Keratinocyte (primary cell): ENCODE measurements around the gene KIAA1755. TPM values are rescaled to one million over a fixed set of nuclear protein-coding genes. Genes with fewer than 3 reads are reported as not detected.
"Not testable (repeated sequence)": the region's sequence is repeated elsewhere in the genome, so short reads cannot be mapped to it uniquely, and the experiment has no call there.

Source experiments
- DNase-seq: peaks from one replicate; pipeline ENCODE4 v3.0.0-alpha.2; 2011; ENCODE audit warnings: low read depth, missing footprints, low spot score
- FAIRE-seq: peaks from 2 replicates; lab custom pipeline; 2011; peaks lifted over from hg19 to GRCh38; lab: Jason Lieb, UNC
- H2AFZ ChIP-seq: 2 replicates; pipeline ENCODE4 v1.6.0; 2012; ENCODE audit warnings: low read length, control low read depth, inconsistent platforms; ENCODE audit not compliant: control insufficient read depth
- H3K27ac ChIP-seq: 2 replicates; pipeline ENCODE4 v1.5.1; 2011; ENCODE audit warnings: low read length; ENCODE audit not compliant: control insufficient read depth, insufficient read depth
- H3K27me3 ChIP-seq: 3 replicates; pipeline ENCODE4 v1.6.0; 2011; ENCODE audit warnings: low read length; ENCODE audit not compliant: control insufficient read depth, insufficient read depth; ENCODE audit errors: extremely low read depth
- H3K36me3 ChIP-seq, 2 experiments: 2 replicates in 1 of 2; 3 replicates in 1 of 2; pipeline ENCODE4 v1.5.1; 2011; ENCODE audit warnings: low read length in 2 of 2, mild to moderate bottlenecking in 1 of 2; ENCODE audit not compliant: control insufficient read depth in 2 of 2, insufficient read depth in 2 of 2; ENCODE audit errors: extremely low read depth in 1 of 2
- H3K4me1 ChIP-seq: 3 replicates; pipeline ENCODE4 v1.5.1; 2011; ENCODE audit warnings: low read length; ENCODE audit not compliant: control insufficient read depth, insufficient read depth; ENCODE audit errors: extremely low read depth
- H3K4me2 ChIP-seq: 3 replicates; pipeline ENCODE4 v1.6.0; 2011; ENCODE audit warnings: low read depth, low read length; ENCODE audit not compliant: control insufficient read depth, insufficient read depth; ENCODE audit errors: extremely low read depth
- H3K4me3 ChIP-seq, 3 experiments: fragments of 200-600 bp in 1 of 3; sonication (generic) in 1 of 3; 2 replicates in 2 of 3; 3 replicates in 1 of 3; pipeline ENCODE4 v1.5.1; 2011 to 2016; ENCODE audit warnings: low read length in 3 of 3, mild to moderate bottlenecking in 3 of 3, control low read depth in 2 of 3, inconsistent platforms in 1 of 3, low read depth in 1 of 3, mixed read lengths in 1 of 3, mixed run types in 1 of 3, moderate library complexity in 1 of 3; ENCODE audit not compliant: control insufficient read depth in 2 of 3, insufficient read depth in 2 of 3; ENCODE audit errors: extremely low read depth in 1 of 3
- H3K79me2 ChIP-seq: 2 replicates; pipeline ENCODE4 v1.6.0; 2012; ENCODE audit warnings: low read length; ENCODE audit not compliant: control insufficient read depth, insufficient read depth
- H3K9ac ChIP-seq: 3 replicates; pipeline ENCODE4 v1.6.0; 2011; ENCODE audit warnings: low read length; ENCODE audit not compliant: control insufficient read depth, insufficient read depth; ENCODE audit errors: extremely low read depth
- H3K9me1 ChIP-seq: 3 replicates; pipeline ENCODE4 v1.6.0; 2011; ENCODE audit warnings: low read length; ENCODE audit not compliant: control insufficient read depth, insufficient read depth; ENCODE audit errors: extremely low read depth
- H3K9me3 ChIP-seq: 2 replicates; pipeline ENCODE4 v1.5.1; 2012; ENCODE audit warnings: low read depth, low read length; ENCODE audit not compliant: control insufficient read depth
- H4K20me1 ChIP-seq: 3 replicates; pipeline ENCODE4 v1.6.0; 2011; ENCODE audit warnings: low read length; ENCODE audit not compliant: control insufficient read depth, insufficient read depth; ENCODE audit errors: extremely low read depth
- EZH2 ChIP-seq: IDR thresholded peaks from one replicate; pipeline ENCODE4 v1.6.1; 2012; ENCODE audit warnings: inconsistent platforms, mild to moderate bottlenecking, low read length, moderate library complexity
- dilution Hi-C: fragments of 300-500 bp; cut with MboI; formaldehyde crosslinking; loops from one replicate; pipeline ENCODE4 v1.7.0; 2020; ENCODE audit warnings: low sequenced_read_pairs; ENCODE audit not compliant: extremely low pct_ligation_motif_present
- polyA plus RNA-seq, 5 experiments: library from polyadenylated mRNA; depleted of rRNA in 3 of 5; stranded (reverse) in 3 of 5; stranded (forward) in 1 of 5; unstranded in 1 of 5; fragments of >200 nt; gene quantifications; 1 replicate in 1 of 5; 2 replicates in 3 of 5; 3 replicates in 1 of 5; pipeline versions ENCODE4 v1.2.1 to v1.2.3, GENCODE V29; 2011 to 2012; ENCODE audit warnings: missing spikeins in 2 of 5, low read depth in 1 of 5, low replicate concordance in 1 of 5
- TF ChIP-seq, protein P1 (sequence below), 3 experiments: IDR thresholded peaks in 1 of 3; conservative IDR thresholded peaks in 1 of 3; optimal IDR thresholded peaks in 1 of 3; 2 replicates in 2 of 3; 3 replicates in 1 of 3; pipeline versions ENCODE3 to v1.5.1; 2011; ENCODE audit warnings: low read length in 3 of 3, mild to moderate bottlenecking in 3 of 3, moderate library complexity in 2 of 3, control low read depth in 1 of 3, inconsistent platforms in 1 of 3; ENCODE audit not compliant: insufficient read depth in 2 of 3; ENCODE audit errors: extremely low read depth in 1 of 3

Gene KIAA1755
- polyA plus RNA-seq, 1 donor (not counting 4 experiments of a cell fraction or from before 2014, with no cell fraction given), result not detected

DNA sequence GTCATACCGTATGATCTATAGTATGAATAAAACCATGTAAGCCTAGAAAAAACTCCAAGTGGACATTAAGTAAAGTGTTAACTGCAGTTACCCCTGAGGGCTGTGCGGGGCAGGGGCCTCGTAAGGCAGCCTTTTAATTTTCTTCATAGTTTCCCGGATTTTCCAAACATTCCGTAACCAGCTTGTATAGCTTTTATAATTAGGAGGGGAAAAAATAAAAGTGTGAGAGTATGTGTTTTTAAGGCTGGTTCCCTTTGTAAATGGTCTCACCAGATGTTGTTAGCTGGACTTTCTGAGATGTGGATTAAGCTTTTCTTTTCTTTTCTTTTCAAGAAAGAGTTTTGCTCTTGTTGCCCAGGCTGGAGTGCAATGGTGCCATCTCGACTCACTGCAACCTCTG lies 7.0 kb downstream of the KIAA1755 start:
- no peaks in the 10 kb centered on the region for H3K9me3 ChIP-seq
- H3K4me2 ChIP-seq, result no peak overlapping the region
- no peaks in the 10 kb centered on the region for H3K36me3 ChIP-seq
- FAIRE-seq, result no peak
- H2AFZ ChIP-seq, result no peak overlapping the region
- no peak overlapping the region for H3K9ac ChIP-seq
- no peaks in the 10 kb centered on the region for H3K9me1 ChIP-seq
- H3K79me2 ChIP-seq, result no peaks in the 10 kb centered on the region
- no peak for DNase-seq
- H4K20me1 ChIP-seq, result no peaks in the 10 kb centered on the region
- TF ChIP-seq, protein P1, sequence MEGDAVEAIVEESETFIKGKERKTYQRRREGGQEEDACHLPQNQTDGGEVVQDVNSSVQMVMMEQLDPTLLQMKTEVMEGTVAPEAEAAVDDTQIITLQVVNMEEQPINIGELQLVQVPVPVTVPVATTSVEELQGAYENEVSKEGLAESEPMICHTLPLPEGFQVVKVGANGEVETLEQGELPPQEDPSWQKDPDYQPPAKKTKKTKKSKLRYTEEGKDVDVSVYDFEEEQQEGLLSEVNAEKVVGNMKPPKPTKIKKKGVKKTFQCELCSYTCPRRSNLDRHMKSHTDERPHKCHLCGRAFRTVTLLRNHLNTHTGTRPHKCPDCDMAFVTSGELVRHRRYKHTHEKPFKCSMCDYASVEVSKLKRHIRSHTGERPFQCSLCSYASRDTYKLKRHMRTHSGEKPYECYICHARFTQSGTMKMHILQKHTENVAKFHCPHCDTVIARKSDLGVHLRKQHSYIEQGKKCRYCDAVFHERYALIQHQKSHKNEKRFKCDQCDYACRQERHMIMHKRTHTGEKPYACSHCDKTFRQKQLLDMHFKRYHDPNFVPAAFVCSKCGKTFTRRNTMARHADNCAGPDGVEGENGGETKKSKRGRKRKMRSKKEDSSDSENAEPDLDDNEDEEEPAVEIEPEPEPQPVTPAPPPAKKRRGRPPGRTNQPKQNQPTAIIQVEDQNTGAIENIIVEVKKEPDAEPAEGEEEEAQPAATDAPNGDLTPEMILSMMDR (optimal IDR thresholded peaks at IDR 0.05 in 1 of 3, IDR thresholded peaks at IDR 0.05 in 1 of 3, conservative IDR thresholded peaks at IDR 0.05 in 1 of 3; ENCODE audit: extremely low read depth in 1 of 3, insufficient read depth in 2 of 3, low read length in 3 of 3), result no peak
- no peak for TF ChIP-seq EZH2
- no peak overlapping the region for H3K27ac ChIP-seq
- H3K4me3 ChIP-seq, result no peak overlapping the region
- peaks cover 2% of the 10 kb centered on the region for H3K27me3 ChIP-seq
- dilution Hi-C loops, result no loop called here
- H3K4me1 ChIP-seq, result no peaks in the 10 kb centered on the region

DNA sequence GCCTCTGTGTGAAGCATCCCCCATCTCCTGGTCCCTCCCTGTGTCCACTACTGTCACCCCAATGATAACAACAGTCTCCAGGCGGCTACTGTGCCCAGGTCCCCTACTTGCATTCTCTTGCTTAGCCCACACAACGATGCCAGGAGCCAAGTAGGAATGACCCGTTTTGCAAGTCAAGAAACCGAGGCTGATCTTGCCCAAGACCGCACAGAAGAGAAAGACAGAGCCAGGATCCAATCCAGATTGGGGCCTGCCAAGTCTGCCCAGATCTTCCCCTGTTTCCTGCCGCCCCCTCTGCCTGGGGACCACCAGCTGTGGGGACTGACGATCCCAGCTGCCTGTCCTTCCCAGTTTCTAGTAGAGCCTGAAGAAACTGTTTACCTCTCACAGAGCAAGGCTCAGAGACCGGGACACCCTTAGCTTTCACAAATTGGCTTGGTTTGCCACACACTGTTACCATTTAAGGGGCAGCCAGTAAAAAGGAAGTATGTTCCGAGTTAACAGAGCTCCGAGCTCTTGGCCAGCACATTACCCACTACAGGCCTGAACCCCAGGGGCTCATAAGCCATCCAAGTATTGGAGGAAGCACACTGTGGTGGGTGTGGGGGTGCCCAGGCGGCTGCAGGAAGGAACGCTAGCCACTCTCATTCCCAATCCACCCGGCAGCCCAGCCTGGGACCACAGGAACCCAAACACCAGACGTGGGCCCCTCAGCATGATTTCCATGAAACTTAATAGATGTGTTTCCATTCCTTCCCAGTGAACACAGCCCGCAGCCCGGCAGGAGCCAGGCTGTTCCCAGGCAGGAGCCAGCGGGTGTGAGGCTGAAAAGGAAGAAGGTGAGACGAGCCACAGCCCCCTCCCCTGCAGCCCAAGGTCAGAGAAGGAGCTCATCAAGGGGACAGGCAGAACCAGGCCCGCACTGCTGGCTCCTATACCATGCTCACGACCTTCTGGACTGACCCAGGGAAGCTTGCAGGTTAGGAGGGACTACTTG lies 7.9 kb downstream of the KIAA1755 start:
- no peak for DNase-seq

DNA sequence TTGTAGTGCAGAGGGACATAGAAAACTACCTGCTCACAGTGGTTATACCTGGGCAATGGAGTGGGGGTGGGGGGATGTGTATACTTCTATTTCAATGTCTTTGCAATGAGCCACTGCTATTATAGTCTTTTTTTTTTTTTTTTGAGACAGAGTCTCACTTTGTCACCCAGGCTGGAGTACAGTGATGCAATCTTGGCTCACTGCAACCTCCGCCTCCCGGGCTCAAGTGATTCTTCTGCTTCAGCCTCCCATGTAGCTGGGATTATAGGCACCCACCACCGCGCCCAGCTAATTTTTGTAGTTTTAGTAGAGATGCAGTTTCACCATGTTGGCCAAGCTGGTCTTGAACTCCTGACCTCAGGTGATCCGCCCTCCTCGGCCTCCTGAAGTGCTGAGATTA lies 9.1 kb downstream of the KIAA1755 start:
- H3K27me3 ChIP-seq, H3K4me3 ChIP-seq, H2AFZ ChIP-seq, H3K4me1 ChIP-seq, DNase-seq, H3K79me2 ChIP-seq, H3K27ac ChIP-seq, H3K36me3 ChIP-seq, H3K9me1 ChIP-seq, H3K9ac ChIP-seq, dilution Hi-C loops, H4K20me1 ChIP-seq, FAIRE-seq, H3K9me3 ChIP-seq, H3K4me2 ChIP-seq: not testable (repeated sequence)

More for the DNA sequence above, 7.9 kb downstream of the KIAA1755 start:
- Histone ChIP-seq H3K9me3 (no peaks in the 10 kb centered on the region), H4K20me1 (no peaks in the 10 kb centered on the region), H2AFZ (no peak overlapping the region), H3K36me3 (no peaks in the 10 kb centered on the region), H3K79me2 (no peaks in the 10 kb centered on the region), H3K9ac (no peak overlapping the region), H3K4me3 (no peak overlapping the region), H3K27ac (no peak overlapping the region), H3K9me1 (no peaks in the 10 kb centered on the region), H3K4me1 (no peaks in the 10 kb centered on the region), H3K4me2 (no peak overlapping the region), H3K27me3 (no peaks in the 10 kb centered on the region)
- FAIRE-seq, result no peak
- dilution Hi-C loops, result no loop called here
- TF ChIP-seq, protein P1 (optimal IDR thresholded peaks at IDR 0.05 in 1 of 3, IDR thresholded peaks at IDR 0.05 in 1 of 3, conservative IDR thresholded peaks at IDR 0.05 in 1 of 3; ENCODE audit: extremely low read depth in 1 of 3, insufficient read depth in 2 of 3, low read length in 3 of 3), result no peak
- TF ChIP-seq EZH2, result no peak
